ENCODE results near the gene TBC1D8. TPM values are rescaled to one million over a fixed set of nuclear protein-coding genes. Genes with fewer than 3 reads are reported as not detected.

The TBC1D8 gene
- total and polyA plus RNA-seq, 7 donors: 8.7 to 163 (median 50.4) TPM

GRCh38 chr2:100964681-100965169 lies 186.5 kb downstream of the TBC1D8 start:
- no peak for TF ChIP-seq CTCF (IDR thresholded peaks at IDR 0.05)
- intact Hi-C loops (cut with DNase I): no loop called here
- DNase-seq: no peak
- H3K4me1 ChIP-seq: no peaks in the 10 kb centered on the region
- no peaks in the 10 kb centered on the region for H3K9me3 ChIP-seq
- no peak overlapping the region for H3K4me3 ChIP-seq
- no peaks in the 10 kb centered on the region for H3K27me3 ChIP-seq (ENCODE audit: insufficient read depth in 3 of 3, low read length in 2 of 3)
- no peak overlapping the region for H3K27ac ChIP-seq
- H3K36me3 ChIP-seq (ENCODE audit: insufficient read depth in 1 of 2, low read depth in 1 of 2): peaks cover 0 to 22% of the 10 kb centered on the region in 2 donors
- WGBS, 3 donors: 50 to 75% (median 61%) methylated on average over 11 of the region's 11 CpGs
- no peak for ATAC-seq

GRCh38 chr2:100964222-100964621 lies 187.0 kb downstream of the TBC1D8 start:
- Histone ChIP-seq H3K4me3 (no peak overlapping the region), H3K9me3 (no peaks in the 10 kb centered on the region), H3K27me3 (ENCODE audit: insufficient read depth in 3 of 3, low read length in 2 of 3) (no peaks in the 10 kb centered on the region), H3K36me3 (ENCODE audit: insufficient read depth in 1 of 2, low read depth in 1 of 2) (peaks cover 0 to 17% of the 10 kb centered on the region in 2 donors), H3K27ac (no peak overlapping the region), H3K4me1 (peaks cover 1% of the 10 kb centered on the region)
- ATAC-seq (no peak), DNase-seq (no peak)
- intact Hi-C loops (cut with DNase I): no loop called here
- WGBS, 3 donors: 68 to 84% (median 73%) methylated on average over 12 of the region's 12 CpGs
- no peak for TF ChIP-seq CTCF (IDR thresholded peaks at IDR 0.05)

- no peak for TF ChIP-seq CTCF (IDR thresholded peaks at IDR 0.05)
- Histone ChIP-seq H3K4me3 (no peak overlapping the region), H3K27me3 (ENCODE audit: insufficient read depth in 3 of 3, low read length in 2 of 3) (no peaks in the 10 kb centered on the region), H3K9me3 (no peaks in the 10 kb centered on the region), H3K36me3 (ENCODE audit: insufficient read depth in 1 of 2, low read depth in 1 of 2) (peaks cover 0 to 4% of the 10 kb centered on the region in 2 donors), H3K4me1 (peaks cover 10% of the 10 kb centered on the region), H3K27ac (no peak overlapping the region)
- no peak for ATAC-seq
- intact Hi-C loops (cut with DNase I): no loop called here
- 87 to 100% (median 95%) methylated on average over 4 of the region's 4 CpGs for WGBS, 3 donors
- DNase-seq: no peak
Observed at GRCh38 chr2:100963026-100963375, 188.2 kb downstream of the TBC1D8 start.

GRCh38 chr2:100962366-100963025 lies 188.7 kb downstream of the TBC1D8 start:
- Histone ChIP-seq H3K36me3 (ENCODE audit: insufficient read depth in 1 of 2, low read depth in 1 of 2) (peaks cover 0 to 3% of the 10 kb centered on the region in 2 donors), H3K4me3 (no peak overlapping the region), H3K27me3 (ENCODE audit: insufficient read depth in 3 of 3, low read length in 2 of 3) (no peaks in the 10 kb centered on the region), H3K4me1 (peaks cover 10% of the 10 kb centered on the region), H3K9me3 (no peaks in the 10 kb centered on the region), H3K27ac (no peak overlapping the region)
- no peak for TF ChIP-seq CTCF (IDR thresholded peaks at IDR 0.05)
- ATAC-seq (no peak), DNase-seq (no peak)
- 66 to 75% (median 66%) methylated on average over 12 of the region's 12 CpGs for WGBS, 3 donors
- intact Hi-C loops (cut with DNase I): no loop called here

- intact Hi-C loops (cut with DNase I): no loop called here
- Histone ChIP-seq H3K9me3 (no peaks in the 10 kb centered on the region), H3K27me3 (ENCODE audit: insufficient read depth in 3 of 3, low read length in 2 of 3) (no peaks in the 10 kb centered on the region), H3K27ac (no peak overlapping the region), H3K36me3 (ENCODE audit: insufficient read depth in 1 of 2, low read depth in 1 of 2) (no peaks in the 10 kb centered on the region), H3K4me3 (no peak overlapping the region), H3K4me1 (peaks cover 10% of the 10 kb centered on the region)
- ATAC-seq (no peak), DNase-seq (no peak)
- TF ChIP-seq CTCF (IDR thresholded peaks at IDR 0.05): no peak
- 82 to 87% (median 87%) methylated on average over 4 of the region's 4 CpGs for WGBS, 3 donors
Observed at GRCh38 chr2:100960688-100961087, 190.5 kb downstream of the TBC1D8 start.

Data from psoas muscle (tissue), 8 donors.